ENCODE results near the gene MROH2A.

- TF ChIP-seq CTCF (IDR thresholded peaks at IDR 0.05; ENCODE audit: low read depth, low read length), result no peak
- no peak for TF ChIP-seq EZH2phosphoT487 (IDR thresholded peaks at IDR 0.05; ENCODE audit: low read depth)
Measured at GRCh38 chr2:233841183-233841582, 63.1 kb downstream of the MROH2A start.
